ENCODE data around the gene PAX5. TPM values are rescaled to one million over a fixed set of nuclear protein-coding genes. Genes with fewer than 3 reads are reported as not detected.

The PAX5 gene
- total RNA-seq: 3.4 TPM

GRCh38 chr9:37033682-37034304 lies at the start of gene PAX5:
Gene PAX5 (minus strand): TSS chr9:37034268. CDS start chr9:37034031, 237 bp downstream.

Other genes with a start within 250 kb of the PAX5 start
- gene ZCCHC7, start 86.3 kb upstream of the PAX5 start, total RNA-seq: 31.3 TPM